ENCODE data around the gene PCSK9.

PCSK9 gene

DNA sequence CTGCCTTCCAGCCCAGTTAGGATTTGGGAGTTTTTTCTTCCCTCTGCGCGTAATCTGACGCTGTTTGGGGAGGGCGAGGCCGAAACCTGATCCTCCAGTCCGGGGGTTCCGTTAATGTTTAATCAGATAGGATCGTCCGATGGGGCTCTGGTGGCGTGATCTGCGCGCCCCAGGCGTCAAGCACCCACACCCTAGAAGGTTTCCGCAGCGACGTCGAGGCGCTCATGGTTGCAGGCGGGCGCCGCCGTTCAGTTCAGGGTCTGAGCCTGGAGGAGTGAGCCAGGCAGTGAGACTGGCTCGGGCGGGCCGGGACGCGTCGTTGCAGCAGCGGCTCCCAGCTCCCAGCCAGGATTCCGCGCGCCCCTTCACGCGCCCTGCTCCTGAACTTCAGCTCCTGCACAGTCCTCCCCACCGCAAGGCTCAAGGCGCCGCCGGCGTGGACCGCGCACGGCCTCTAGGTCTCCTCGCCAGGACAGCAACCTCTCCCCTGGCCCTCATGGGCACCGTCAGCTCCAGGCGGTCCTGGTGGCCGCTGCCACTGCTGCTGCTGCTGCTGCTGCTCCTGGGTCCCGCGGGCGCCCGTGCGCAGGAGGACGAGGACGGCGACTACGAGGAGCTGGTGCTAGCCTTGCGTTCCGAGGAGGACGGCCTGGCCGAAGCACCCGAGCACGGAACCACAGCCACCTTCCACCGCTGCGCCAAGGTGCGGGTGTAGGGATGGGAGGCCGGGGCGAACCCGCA is at the start of gene PCSK9:
TSS of gene PCSK9 (plus strand) at position 207 of the 741 bp plus-strand sequence. CDS start at position 497, 290 bp downstream.
- DNase-seq (ENCODE audit: low read depth in 2 of 2), result no peak

DNA sequence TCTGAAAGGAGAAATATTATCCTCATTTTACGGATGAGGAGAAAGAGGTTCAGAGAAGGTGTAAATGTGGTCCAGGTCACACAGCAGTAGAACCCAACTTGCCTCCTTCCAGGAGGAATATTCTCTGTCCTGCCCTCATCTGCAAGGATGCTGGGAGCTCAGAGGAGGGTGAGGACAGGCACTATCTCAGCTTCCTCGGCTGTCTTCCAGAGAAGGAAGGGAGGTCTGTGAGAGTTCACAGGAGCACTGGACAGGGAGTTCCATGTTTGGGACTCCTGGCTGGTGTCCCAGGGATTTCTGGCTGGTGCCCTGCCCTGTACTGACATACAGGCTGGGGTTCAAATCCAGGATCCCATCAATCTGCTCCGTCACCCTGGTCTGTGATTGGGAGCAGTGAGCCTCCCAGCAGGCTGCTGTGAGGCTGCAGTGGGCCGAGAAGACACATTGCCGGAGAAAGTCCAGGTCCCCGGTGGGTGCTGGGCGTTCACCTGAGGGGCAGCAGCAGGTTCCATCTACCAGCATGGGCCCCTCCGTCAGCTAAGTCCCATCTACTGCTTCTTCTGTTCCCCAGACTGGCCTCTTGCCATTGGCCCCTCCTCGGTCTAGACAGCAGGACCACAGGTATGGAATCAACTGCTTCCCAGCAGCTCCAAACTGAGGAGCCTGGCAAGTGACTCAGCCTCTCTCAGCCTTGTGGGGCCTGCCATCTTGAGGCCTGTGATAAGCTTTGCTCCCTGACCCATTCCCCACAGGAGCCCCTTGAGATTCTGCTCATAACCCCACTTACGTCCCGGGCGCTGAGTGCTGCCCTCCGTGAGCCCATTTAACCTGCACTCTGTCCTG is 49.2 kb upstream of the PCSK9 start:
- no peak for DNase-seq (ENCODE audit: low read depth in 2 of 2)

DNA sequence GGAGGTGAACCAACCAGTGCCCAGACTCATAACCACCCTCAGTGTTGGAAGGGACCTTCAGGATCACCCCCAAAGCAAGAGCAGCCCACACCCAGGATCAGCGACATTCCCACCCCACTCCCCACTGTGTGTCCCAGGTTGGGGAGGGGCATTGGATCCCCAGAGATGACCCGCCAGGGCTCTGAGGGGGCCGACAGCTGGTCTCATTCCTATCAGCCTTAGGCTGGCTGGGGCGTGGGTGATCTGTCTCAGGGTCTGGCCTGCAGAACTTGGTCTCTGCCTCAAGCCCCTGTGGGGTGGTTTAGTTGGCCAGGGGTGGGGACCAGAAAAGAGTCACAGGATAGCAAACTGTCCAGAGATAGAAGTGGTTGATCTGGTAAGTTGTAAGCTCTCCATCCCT is 48.4 kb upstream of the PCSK9 start:
- DNase-seq (ENCODE audit: low read depth in 2 of 2), result no peak

DNA sequence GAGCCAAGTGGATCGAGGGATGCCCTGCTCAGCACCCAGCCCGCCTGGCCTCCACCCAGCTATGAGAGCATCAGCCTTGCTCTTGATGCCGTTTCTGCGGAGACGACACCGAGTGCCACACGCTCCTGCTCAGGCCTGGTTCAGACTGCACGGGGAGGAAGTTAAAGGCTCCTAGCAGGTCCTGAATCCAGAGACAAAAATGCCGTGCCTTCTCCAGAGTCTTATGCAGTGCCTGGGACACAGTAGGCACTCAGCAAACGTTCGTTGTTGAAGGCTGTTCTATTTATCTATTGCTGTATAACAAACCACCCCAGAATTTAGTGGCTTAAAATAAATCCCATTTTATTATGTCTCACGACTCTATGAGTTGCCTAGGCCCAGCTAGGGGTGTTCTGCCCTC is 47.4 kb upstream of the PCSK9 start:
- no peak for DNase-seq (ENCODE audit: low read depth in 2 of 2)

DNA sequence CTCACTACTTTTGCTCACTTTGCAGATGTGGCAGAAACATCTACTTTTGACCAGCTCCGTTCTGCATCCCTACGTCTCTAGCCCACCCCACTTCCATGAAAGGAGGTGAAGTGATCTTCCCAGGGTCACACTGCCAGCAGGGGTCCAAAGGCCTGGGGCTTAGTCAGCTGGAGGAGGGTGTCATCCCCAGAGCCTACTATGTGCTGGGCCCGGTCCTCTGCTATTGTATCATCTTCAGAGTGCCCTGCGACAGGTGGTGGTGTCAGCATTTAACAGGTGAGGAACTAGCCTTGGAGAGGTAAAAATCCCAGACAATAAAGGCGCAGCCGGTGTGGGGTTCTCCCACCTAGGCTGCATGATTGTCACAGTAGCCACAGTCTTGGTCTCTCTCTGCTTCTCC is 46.2 kb upstream of the PCSK9 start:
- no peak for DNase-seq (ENCODE audit: low read depth in 2 of 2)

DNA sequence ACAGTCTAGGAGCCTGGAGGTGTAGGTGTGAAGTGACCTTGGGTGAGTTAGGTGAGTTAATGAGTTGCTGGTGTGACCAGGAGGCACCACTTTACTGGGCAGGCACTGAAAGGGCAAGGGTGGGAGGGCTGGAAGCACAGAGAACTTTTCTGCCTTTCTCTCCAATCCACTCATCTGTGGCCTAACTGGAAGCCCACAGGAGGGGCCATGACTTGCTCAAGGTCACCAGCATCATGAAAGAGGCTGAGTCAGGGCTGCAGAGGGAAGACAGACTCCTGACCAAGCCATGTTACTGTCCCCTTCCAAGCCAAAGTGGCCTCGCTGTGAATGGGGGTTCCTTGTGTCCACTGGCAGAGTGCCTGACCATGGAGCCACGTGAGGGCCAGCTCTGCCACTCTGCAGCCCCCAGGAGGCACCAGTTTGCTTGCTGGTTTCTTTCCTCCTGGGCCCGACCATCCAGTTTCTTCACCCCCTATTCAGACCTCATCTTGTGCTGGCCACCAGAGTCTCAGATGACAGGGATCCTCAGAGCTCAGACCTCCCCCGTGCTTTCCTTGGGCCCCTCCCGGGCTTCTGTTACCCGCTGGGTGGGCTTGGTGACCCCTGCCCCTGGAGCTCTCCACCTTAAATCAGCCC is 44.9 kb upstream of the PCSK9 start:
- DNase-seq (ENCODE audit: low read depth in 2 of 2), result no peak

DNA sequence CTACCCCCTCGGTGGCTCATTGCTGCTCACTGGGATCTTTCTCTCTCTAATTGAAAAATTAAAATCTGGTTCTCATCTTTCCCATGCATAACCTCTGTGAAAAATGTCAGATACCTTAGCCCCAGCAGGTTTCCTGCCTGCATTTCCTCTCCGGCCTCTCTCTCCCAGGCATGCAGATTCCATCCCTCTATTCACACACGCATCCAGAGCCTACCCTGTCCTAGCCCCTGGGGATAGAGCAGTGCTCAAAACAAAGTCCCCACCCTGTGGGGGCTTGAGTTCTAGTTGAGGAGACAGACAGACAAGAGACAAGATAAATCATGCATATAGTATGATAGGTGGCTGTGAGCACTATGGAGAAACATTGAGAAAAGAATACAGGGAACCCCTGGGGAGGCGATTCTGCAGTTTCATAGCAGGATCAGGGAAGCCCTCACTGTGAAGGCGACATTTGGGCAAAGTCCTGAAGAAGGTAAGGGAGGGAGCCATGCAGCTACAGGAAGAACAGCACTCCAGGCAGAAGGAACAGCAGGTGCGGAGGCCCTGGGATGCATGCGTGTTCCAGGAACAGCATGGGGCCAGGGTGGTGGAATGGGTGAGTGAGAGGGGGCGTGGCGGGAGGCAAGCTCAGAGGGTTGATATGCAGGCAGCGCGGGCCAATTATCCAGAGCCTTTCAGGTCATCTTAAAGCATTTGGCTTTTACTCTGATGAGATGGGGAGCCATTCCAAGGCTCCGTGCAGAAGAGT is 44.2 kb upstream of the PCSK9 start:
- no peak for DNase-seq (ENCODE audit: low read depth in 2 of 2)

DNA sequence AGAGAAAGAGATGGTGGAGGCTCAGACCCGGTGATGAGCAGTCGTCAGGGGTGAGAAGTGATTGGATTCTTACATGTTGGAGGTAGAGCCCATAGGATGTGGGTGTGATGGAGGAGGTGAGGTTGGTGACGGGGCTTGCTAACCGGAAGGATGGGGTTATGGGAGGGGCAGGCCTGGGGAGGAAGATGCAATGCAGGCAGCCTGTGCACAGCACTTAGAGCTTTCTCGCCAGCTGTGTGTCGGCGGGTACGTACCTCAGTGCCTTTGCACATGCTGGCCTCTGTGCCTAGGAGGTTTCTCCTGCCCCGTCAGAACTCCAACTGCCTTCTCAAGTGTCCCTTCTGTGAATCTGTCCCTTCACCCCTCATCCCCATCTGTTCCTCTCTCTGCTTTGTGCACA is 43.5 kb upstream of the PCSK9 start:
- DNase-seq (ENCODE audit: low read depth in 2 of 2), result no peak

DNA sequence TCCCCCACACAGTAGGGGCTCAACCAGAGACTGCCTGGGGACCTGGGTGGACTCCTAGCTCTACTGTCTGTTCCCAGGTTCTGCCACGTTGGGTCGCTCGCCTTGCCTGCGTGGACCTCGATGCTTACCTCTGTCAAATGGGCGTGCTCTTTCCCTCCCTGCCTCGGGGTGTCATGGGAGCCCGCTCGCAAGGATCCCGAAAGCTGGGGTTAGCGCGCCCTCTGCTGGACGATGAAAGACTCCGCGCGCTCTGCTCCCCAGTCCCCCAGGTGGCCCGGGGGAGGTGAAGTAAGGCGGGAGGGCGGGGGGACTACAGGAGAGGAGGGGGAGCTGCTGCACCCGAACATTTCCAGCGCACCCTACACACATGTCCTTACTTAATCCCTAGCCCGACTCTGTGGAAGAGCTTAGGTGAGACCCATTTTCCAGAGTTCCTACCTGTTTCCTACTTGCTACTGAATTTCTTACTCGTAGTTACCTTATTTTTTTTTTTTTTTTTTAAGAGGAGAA is 42.9 kb upstream of the PCSK9 start:
- peak; percentile 62 to 79 for DNase-seq (ENCODE audit: low read depth in 2 of 2)

DNA sequence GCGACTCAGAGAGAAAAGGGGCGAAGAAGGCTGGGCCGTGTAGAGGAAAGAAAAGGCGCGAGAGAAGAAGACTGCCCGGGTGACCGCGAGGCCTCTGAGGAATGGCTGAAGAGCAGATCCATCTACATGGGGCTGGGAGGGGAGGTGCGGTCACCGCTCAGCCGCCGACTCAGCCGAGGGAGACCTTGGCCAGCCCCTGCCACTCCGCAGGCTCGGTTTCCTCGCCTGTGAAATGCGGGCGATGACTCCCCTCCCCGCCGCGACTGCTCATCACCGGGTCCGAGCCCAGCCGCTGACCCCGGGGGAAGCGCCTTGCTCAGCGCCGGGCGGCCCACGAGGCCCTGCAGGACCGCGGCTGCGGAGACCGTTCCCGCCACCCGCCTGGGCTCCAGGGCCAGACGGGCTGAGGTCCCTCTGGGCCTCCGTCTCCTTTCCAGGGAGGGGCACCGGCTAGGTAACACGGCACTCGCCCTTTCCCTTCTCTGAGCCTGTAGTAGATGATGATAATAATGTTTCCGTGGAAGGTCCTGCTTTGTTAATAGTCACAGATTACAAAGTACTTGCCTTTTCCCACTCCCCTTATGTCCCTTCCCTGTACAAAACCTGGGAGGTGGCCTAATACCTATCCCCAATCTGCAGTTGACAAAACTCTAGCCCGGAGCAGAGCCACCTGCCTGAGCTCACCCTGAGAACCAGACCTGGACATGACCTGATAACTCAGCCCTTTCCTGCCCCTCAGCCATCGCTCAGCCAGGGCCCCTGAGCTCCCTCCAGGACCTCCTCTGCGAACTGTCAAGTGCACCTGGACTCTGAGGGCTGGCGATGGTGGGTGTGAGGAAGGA is 42.3 kb upstream of the PCSK9 start:
- no peak for DNase-seq (ENCODE audit: low read depth in 2 of 2)

DNA sequence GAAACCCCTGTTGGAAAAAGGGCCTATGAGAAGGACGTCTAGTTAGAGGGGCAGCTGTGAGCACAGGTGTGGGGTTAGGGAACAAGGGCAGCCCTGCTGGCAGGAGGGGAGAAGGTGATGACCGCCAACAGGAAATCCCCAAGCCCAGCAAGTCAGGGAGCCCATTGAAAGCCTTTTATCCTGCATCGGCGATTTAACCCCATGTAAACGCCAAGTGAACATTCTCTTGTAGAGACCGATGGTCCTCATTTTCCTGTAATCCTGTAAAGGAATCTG is 41.7 kb upstream of the PCSK9 start:
- no peak for DNase-seq (ENCODE audit: low read depth in 2 of 2)

DNA sequence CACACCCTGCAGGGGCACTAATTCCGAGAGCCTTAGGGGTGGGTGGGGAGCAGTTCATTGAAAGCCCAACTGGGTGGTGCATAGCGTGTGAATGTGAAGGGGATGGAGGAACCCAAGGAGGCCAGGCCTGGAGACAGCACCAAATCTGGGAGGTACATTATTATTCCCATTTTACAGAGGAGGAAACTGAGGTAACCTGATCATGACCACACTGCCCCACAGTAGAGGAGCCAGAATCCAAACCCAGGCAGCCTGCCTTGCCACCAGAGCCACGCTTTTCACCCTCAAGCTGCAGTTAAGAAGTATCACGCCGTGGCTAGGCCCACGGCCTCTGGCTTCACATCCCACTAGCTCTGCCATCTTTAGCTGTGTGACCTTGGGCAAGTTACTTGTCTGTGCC is 41.2 kb upstream of the PCSK9 start:
- DNase-seq (ENCODE audit: low read depth in 2 of 2), result no peak

DNA sequence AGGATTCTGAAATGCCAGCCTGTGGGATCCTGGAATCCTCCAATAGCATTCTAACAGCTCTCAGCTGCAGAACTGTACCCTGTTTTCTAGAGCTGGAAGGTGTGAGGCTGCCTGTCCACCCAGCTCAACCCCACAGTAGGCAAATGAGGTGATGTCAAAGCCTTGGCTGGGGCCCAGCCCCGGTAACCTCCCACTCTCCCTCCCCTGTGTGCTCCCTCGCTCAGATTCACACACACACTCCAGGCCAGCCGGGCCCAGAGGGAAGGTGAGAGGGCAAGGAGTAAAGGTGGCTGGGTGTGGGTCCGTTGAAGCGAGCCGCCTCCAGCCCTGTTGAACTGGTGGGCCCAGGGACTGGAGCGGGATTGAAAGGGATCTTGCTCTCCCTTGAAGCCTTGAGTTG is 40.7 kb upstream of the PCSK9 start, which contains the start of gene BSND:
TSS of gene BSND (plus strand) at position 257 of the 400 bp plus-strand sequence. CDS start 254 bp downstream, outside the sequence.
- DNase-seq (ENCODE audit: low read depth in 2 of 2), result no peak

DNA sequence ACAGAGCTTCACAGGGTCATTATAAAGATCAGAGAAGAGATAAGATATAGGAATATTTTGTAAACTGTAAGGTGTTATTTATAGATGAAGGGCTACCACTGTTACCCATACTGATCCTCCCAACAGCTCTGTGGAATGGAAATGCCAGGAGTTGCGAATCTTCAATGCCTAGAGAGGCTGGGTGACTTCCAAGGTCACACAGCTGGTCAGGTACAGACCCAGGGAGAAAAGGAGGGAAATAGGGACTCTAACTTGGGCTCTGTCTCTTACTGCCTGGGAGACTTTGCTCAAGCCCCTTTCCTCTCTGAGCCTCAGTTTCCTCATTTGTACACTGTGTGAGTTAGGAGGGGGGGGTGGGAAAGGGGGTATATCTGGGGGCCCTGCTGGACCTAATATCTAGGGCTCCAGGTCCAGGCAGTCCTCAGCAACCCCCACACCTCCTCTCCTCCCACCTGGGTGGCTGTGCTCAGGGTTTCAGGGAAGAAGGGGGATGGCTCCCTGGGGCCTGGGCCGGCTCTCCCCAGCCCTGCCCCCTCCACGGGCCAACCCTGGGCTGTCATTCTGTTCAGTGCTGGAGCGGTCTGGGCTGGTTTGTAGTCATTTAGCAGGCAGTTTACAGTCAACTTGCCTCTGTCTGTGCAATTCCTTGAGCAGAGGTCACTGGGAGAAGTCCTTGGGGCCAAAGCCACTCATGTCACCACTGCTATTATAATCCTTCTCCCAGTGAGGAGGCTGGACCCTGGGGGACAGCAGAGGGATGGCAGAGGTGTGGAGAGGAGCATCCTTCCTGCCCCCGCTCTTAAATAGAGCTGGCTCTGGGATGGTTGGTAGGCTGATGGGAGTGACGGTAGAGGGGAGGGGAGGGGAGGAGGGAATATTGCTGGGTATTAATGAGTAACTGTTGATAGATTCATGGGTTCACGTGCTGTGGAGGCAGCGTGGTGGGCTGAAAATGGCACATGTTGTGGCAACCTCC is 39.0 kb upstream of the PCSK9 start:
- no peak for DNase-seq (ENCODE audit: low read depth in 2 of 2)

DNA sequence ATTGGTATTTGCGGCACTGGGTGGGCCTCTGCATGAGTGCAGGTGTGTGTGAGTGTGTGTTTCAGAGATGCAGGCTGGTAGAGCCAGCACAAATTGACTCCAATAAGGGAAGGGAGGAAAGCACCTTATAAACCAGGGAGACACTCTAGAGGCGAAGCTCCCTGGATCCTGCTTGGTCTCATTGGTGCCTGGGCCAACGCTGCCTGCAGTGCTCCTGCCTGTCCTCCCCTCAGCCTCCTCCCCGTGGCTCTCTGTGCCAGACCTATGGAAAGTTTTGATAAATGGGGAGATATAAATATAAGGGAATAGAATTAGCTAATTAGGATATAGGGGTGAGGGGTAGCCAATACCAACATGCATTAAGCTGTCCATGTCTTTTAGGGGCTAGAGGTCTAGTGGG is 38.0 kb upstream of the PCSK9 start:
- DNase-seq (ENCODE audit: low read depth in 2 of 2), result no peak

DNA sequence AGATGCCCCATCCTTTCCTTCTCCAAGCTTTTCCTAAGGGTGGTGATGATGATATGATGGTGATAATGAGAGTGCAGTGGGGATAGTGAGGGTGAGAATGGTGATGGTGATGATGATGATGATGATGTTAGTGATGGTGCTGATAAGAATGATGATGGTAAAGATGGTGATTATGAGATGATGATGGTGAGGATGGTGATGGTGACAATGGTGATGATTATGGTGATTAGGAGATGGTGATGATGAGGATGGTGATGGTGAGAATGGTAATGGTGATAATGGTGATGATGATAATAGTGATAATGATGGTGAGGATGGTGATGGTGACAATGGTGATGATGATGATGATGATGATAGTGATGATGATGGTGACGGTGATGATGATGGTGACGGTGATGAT is 36.7 kb upstream of the PCSK9 start:
- no peak for DNase-seq (ENCODE audit: low read depth in 2 of 2)

DNA sequence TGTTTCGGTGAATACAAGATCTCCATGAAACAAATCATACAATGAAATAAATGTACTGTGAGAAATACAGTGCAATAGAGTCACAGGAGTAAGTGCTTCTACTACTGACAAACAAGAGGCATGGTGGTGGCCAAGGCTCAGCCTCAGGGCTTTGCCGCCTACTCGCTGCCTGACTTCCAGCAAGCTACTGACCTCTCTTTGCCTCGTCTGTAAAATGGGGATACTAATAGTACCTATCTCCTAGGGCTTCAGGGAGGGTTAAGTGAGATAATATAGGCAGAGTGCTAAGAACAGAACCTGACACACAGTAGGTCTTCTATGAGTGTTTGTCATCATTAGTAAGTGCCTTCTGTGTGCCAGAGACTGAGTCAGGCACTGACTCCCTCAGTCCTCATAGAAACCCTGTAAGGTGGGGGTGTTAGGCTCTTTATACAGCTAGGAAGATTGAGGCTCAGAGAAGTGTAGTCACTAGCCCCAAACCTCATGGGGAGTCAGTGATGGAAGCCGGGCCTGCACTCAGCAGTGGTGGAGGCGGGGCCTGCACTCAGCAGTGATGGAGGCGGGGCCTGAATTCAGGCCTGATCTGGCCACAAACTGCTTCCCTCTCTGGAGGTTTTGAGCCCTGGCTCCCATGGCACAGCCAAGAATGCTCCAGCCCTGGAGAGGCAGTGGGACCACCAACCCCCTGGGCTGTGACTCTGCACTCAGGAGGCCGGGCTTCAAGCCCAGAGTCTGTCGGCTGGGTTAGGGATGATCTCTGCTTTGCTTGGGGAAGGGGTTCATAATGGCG is 33.8 kb upstream of the PCSK9 start:
- no peak for DNase-seq (ENCODE audit: low read depth in 2 of 2)

DNA sequence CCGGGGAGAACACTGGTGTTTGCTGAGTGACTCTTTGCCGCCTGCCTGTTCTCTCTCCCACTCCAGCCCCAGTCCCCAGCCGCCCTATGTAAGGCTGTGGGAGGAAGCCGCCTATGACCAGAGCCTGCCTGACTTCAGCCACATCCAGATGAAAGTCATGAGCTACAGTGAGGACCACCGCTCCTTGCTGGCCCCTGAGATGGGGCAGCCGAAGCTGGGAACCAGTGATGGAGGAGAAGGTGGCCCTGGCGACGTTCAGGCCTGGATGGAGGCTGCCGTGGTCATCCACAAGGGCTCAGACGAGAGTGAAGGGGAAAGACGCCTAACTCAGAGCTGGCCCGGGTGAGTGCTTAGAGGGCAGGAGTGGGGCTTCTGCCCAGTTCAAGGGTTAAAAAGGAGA is 32.4 kb upstream of the PCSK9 start:
- DNase-seq (ENCODE audit: low read depth in 2 of 2), result no peak

DNA sequence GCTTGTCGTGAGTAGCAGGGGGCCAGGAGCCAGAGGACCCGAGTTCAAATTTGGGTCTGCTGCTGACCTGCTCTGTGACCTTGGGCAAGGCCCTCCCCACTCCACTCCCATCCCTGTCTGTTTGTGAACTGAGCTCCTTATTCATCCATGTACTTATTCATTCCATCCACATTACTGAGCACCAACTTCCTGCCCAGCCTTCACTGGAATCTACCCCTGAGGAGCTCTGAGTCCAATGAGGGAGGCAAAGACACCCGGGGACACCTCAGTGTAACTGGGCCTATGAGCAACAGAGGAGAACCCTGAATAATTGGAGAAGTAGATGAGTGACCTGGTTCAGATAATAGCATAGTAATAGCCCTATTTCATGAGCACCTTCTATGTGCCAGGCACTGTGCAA is 31.7 kb upstream of the PCSK9 start:
- DNase-seq (ENCODE audit: low read depth in 2 of 2), result no peak
